ENCODE measurements around the gene AKAP4.

The AKAP4 gene

GRCh38 chrX:50180073-50180940, 20.5 kb downstream of the AKAP4 start:
- TF ChIP-seq FOXM1 (IDR thresholded peaks at IDR 0.05; ENCODE audit: borderline replicate concordance, low read depth), result no peak
- TF ChIP-seq, protein P1, sequence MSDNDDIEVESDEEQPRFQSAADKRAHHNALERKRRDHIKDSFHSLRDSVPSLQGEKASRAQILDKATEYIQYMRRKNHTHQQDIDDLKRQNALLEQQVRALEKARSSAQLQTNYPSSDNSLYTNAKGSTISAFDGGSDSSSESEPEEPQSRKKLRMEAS (IDR thresholded peaks at IDR 0.05), result 0 out of 2 replicates have a peak, but pooled peaks have one; percentile 29
- TF ChIP-seq ZBTB7A (IDR thresholded peaks at IDR 0.05; ENCODE audit: low read depth), result no peak
- TF ChIP-seq, protein P2, sequence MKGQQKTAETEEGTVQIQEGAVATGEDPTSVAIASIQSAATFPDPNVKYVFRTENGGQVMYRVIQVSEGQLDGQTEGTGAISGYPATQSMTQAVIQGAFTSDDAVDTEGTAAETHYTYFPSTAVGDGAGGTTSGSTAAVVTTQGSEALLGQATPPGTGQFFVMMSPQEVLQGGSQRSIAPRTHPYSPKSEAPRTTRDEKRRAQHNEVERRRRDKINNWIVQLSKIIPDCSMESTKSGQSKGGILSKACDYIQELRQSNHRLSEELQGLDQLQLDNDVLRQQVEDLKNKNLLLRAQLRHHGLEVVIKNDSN (IDR thresholded peaks at IDR 0.05), result peak; percentile 33; the same call in 1 of the 2 replicates
- TF ChIP-seq CEBPB (IDR thresholded peaks at IDR 0.05), result no peak
- TF ChIP-seq RAD21 (IDR thresholded peaks at IDR 0.05; ENCODE audit: low read depth), result no peak

DNA sequence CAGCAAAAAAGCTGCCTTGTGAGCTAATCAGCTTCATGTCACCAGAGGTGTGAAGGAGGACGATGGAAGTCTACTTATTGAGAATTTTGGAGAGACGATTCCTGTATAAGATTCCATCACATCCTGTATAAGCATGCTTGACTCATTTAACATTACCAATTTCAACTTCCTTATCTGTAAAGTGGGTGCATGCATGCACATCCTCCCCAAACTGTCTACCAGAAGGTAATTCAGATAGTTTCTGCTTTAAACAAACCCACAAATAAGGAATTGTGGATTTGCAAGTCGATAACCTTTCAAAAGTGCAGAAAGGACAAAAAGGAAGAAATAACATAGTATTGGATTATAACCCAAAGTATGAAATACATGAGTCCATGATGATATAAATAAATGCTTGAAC, 31.1 kb downstream of the AKAP4 start:
- TF ChIP-seq YY1 (IDR thresholded peaks at IDR 0.05; ENCODE audit: low read depth) (no peak), RAD21 (IDR thresholded peaks at IDR 0.05; ENCODE audit: low read depth) (no peak), EGR1 (IDR thresholded peaks at IDR 0.05) (no peak), FOXM1 (IDR thresholded peaks at IDR 0.05; ENCODE audit: borderline replicate concordance, low read depth) (no peak), TAF1 (IDR thresholded peaks at IDR 0.05; ENCODE audit: low read depth) (no peak), ZBTB7A (IDR thresholded peaks at IDR 0.05; ENCODE audit: low read depth) (no peak), TEAD4 (IDR thresholded peaks at IDR 0.05) (no peak), CEBPB (IDR thresholded peaks at IDR 0.05) (no peak), REST (IDR thresholded peaks at IDR 0.05; ENCODE audit: low read depth) (no peak)
- TF ChIP-seq, protein P2 (IDR thresholded peaks at IDR 0.05), result no peak

- TF ChIP-seq REST (IDR thresholded peaks at IDR 0.05; ENCODE audit: low read depth) (no peak), RAD21 (IDR thresholded peaks at IDR 0.05; ENCODE audit: low read depth) (no peak), CREB1 (IDR thresholded peaks at IDR 0.05; ENCODE audit: low read depth) (no peak), EGR1 (IDR thresholded peaks at IDR 0.05) (no peak), EP300 (IDR thresholded peaks at IDR 0.05; ENCODE audit: borderline replicate concordance) (no peak), TCF12 (IDR thresholded peaks at IDR 0.05; ENCODE audit: low read depth) (no peak), TAF1 (IDR thresholded peaks at IDR 0.05; ENCODE audit: low read depth) (no peak), CEBPB (IDR thresholded peaks at IDR 0.05) (no peak), ZBTB7A (IDR thresholded peaks at IDR 0.05; ENCODE audit: low read depth) (no peak), NFIC (IDR thresholded peaks at IDR 0.05) (no peak), TEAD4 (IDR thresholded peaks at IDR 0.05) (no peak), YY1 (IDR thresholded peaks at IDR 0.05; ENCODE audit: low read depth) (no peak), FOXM1 (IDR thresholded peaks at IDR 0.05; ENCODE audit: borderline replicate concordance, low read depth) (no peak)
- TF ChIP-seq, protein P1 (IDR thresholded peaks at IDR 0.05), result no peak
These were observed 32.5 kb downstream of the AKAP4 start for GRCh38 chrX:50168241-50168687.

- TF ChIP-seq TAF1 (IDR thresholded peaks at IDR 0.05; ENCODE audit: low read depth) (no peak), EP300 (IDR thresholded peaks at IDR 0.05; ENCODE audit: borderline replicate concordance) (no peak), REST (IDR thresholded peaks at IDR 0.05; ENCODE audit: low read depth) (no peak), ZBTB7A (IDR thresholded peaks at IDR 0.05; ENCODE audit: low read depth) (no peak), YY1 (IDR thresholded peaks at IDR 0.05; ENCODE audit: low read depth) (no peak)
- TF ChIP-seq, protein P1 (IDR thresholded peaks at IDR 0.05), result no peak
These were observed 33.4 kb downstream of the AKAP4 start for GRCh38 chrX:50167366-50167765.
